ENCODE measurements around the gene LBX2. TPM values are rescaled to one million over a fixed set of nuclear protein-coding genes. Genes with fewer than 3 reads are reported as not detected.
A peak's percentile ranks its signal among the peaks of the same experiment; 100 is the strongest.

Gene LBX2
- total and polyA plus RNA-seq, 9 of the 15 experiments (the other 6 are each of a cell fraction or from before 2014, with no cell fraction given), result 0.39 to 6.2 (median 1.8) TPM; not detected in 1

- no peak for TF ChIP-seq CUX1 (CRISPR knock-in tag; IDR thresholded peaks at IDR 0.05)
- peak in 1 of 2 experiments; percentile 30; a peak in 1 of 4 replicates for TF ChIP-seq RAD21 (CRISPR knock-in tag; conservative IDR thresholded peaks at IDR 0.05 in 1 of 2, IDR thresholded peaks at IDR 0.05 in 1 of 2)
- TF ChIP-seq EP400 (IDR thresholded peaks at IDR 0.05), result peak; percentile 83
- TF ChIP-seq ZNF224 (CRISPR knock-in tag; IDR thresholded peaks at IDR 0.05), result no peak
- 0 out of 4 replicates have a peak, but pooled peaks of 1 of the 2 experiments have one; percentile 18 for TF ChIP-seq ARNT (IDR thresholded peaks at IDR 0.05)
- TF ChIP-seq STAT5B (CRISPR knock-in tag; IDR thresholded peaks at IDR 0.05), result no peak
- no peak for TF ChIP-seq HNRNPH1 (optimal IDR thresholded peaks at IDR 0.05; ENCODE audit: low read depth, low read length)
- peak in 1 of 3 experiments; percentile 11; a peak in 2 of 6 replicates for TF ChIP-seq CTCF (IDR thresholded peaks at IDR 0.05 in 2 of 3, conservative IDR thresholded peaks at IDR 0.05 in 1 of 3; ENCODE audit: insufficient read depth in 2 of 3, low read depth in 1 of 3, low read length in 3 of 3)
- peak; percentile 75 for TF ChIP-seq LCOR (CRISPR knock-in tag; IDR thresholded peaks at IDR 0.05)
- TF ChIP-seq MTA3 (IDR thresholded peaks at IDR 0.05; ENCODE audit: borderline replicate concordance), result peak; percentile 84; the same call in 1 of the 2 replicates
- TF ChIP-seq HDAC2 (IDR thresholded peaks at IDR 0.05), result peak; percentile 87
- peak; percentile 72 for TF ChIP-seq RFX1 (IDR thresholded peaks at IDR 0.05)
- TF ChIP-seq CXXC5 (CRISPR knock-in tag; IDR thresholded peaks at IDR 0.05), result peak; percentile 87
- no peak for TF ChIP-seq ZNF57 (CRISPR knock-in tag; IDR thresholded peaks at IDR 0.05)
- no peak for TF ChIP-seq GTF2A2 (tag; IDR thresholded peaks at IDR 0.05)
- TF ChIP-seq RBM39 (optimal IDR thresholded peaks at IDR 0.05; ENCODE audit: low read depth, low read length), result peak; percentile 14
- no peak for TF ChIP-seq RUNX1 (IDR thresholded peaks at IDR 0.05; ENCODE audit: low read depth)
- peak; percentile 54 for TF ChIP-seq HNRNPLL (IDR thresholded peaks at IDR 0.05; ENCODE audit: low read depth, low read length, poor library complexity, severe bottlenecking)
- no peak for TF ChIP-seq KDM2B (CRISPR knock-in tag; IDR thresholded peaks at IDR 0.05)
- TF ChIP-seq ZFP36 (IDR thresholded peaks at IDR 0.05; ENCODE audit: low read depth, low read length, partially characterized antibody), result no peak
- no peak for TF ChIP-seq STAT5A (IDR thresholded peaks at IDR 0.05; ENCODE audit: borderline replicate concordance, low read length)
- no peak for TF ChIP-seq FUS (optimal IDR thresholded peaks at IDR 0.05; ENCODE audit: low read depth, low read length)
These were observed 27.1 kb downstream of the LBX2 start, which contains the start of gene MRPL53 (continued) for GRCh38 chr2:74472086-74472944.

Measured in K562 (cell line).